Measurements from ENCODE around the gene RHBDL1.

The RHBDL1 gene

GRCh38 chr16:651844-652243, 23.6 kb upstream of the RHBDL1 start:
- DNase-seq (ENCODE audit: low read depth) = no peak
- no peak overlapping the region for H3K4me3 ChIP-seq (ENCODE audit: low read depth, low read length)

- H3K4me3 ChIP-seq (ENCODE audit: low read depth, low read length) = no peak overlapping the region
- DNase-seq (ENCODE audit: low read depth) = no peak
Measured at GRCh38 chr16:652454-653305, 22.8 kb upstream of the RHBDL1 start.

- no peak for DNase-seq (ENCODE audit: low read depth)
- no peak overlapping the region for H3K4me3 ChIP-seq (ENCODE audit: low read depth, low read length)
Measured at GRCh38 chr16:654034-654433, 21.4 kb upstream of the RHBDL1 start.

- H3K4me3 ChIP-seq (ENCODE audit: low read depth, low read length) = no peak overlapping the region
Measured at GRCh38 chr16:657487-657886, 18.0 kb upstream of the RHBDL1 start.

GRCh38 chr16:658679-659571, 16.5 kb upstream of the RHBDL1 start:
- no peak for DNase-seq (ENCODE audit: low read depth)
- no peak overlapping the region for H3K4me3 ChIP-seq (ENCODE audit: low read depth, low read length)

More at GRCh38 chr16:657487-657886, 18.0 kb upstream of the RHBDL1 start:
- DNase-seq (ENCODE audit: low read depth) = no peak

GRCh38 chr16:659618-660017, 15.9 kb upstream of the RHBDL1 start:
- no peak for DNase-seq (ENCODE audit: low read depth)
- no peak overlapping the region for H3K4me3 ChIP-seq (ENCODE audit: low read depth, low read length)

GRCh38 chr16:660132-660458, 15.4 kb upstream of the RHBDL1 start:
- no peak overlapping the region for H3K4me3 ChIP-seq (ENCODE audit: low read depth, low read length)

GRCh38 chr16:660459-661183, 14.8 kb upstream of the RHBDL1 start:
- H3K4me3 ChIP-seq (ENCODE audit: low read depth, low read length) = no peak overlapping the region
- peak; percentile 34 for DNase-seq (ENCODE audit: low read depth)

More at GRCh38 chr16:660132-660458, 15.4 kb upstream of the RHBDL1 start:
- DNase-seq (ENCODE audit: low read depth) = no peak

- DNase-seq (ENCODE audit: low read depth) = no peak
- H3K4me3 ChIP-seq (ENCODE audit: low read depth, low read length) = no peak overlapping the region
Measured at GRCh38 chr16:661184-661821, 14.2 kb upstream of the RHBDL1 start.

GRCh38 chr16:662095-662494, 13.4 kb upstream of the RHBDL1 start:
- H3K4me3 ChIP-seq (ENCODE audit: low read depth, low read length) = no peak overlapping the region
- no peak for DNase-seq (ENCODE audit: low read depth)

GRCh38 chr16:662597-662996, 12.9 kb upstream of the RHBDL1 start:
- H3K4me3 ChIP-seq (ENCODE audit: low read depth, low read length) = no peak overlapping the region
- no peak for DNase-seq (ENCODE audit: low read depth)

GRCh38 chr16:666572-666971, 8.9 kb upstream of the RHBDL1 start:
- no peak for DNase-seq (ENCODE audit: low read depth)
- no peak overlapping the region for H3K4me3 ChIP-seq (ENCODE audit: low read depth, low read length)

GRCh38 chr16:667113-667779, 8.2 kb upstream of the RHBDL1 start:
- H3K4me3 ChIP-seq (ENCODE audit: low read depth, low read length) = no peak overlapping the region
- DNase-seq (ENCODE audit: low read depth) = no peak

- peak; percentile 50 for DNase-seq (ENCODE audit: low read depth)
- peak within 1 kb of the TSS; percentile 96 for H3K4me3 ChIP-seq (ENCODE audit: low read depth, low read length)
Measured at GRCh38 chr16:667780-668518, 7.5 kb upstream of the RHBDL1 start, which contains the start of gene RHOT2. Gene RHOT2 (plus strand): TSS chr16:668132. CDS start chr16:668200, 68 bp downstream.

GRCh38 chr16:668519-669171, 6.8 kb upstream of the RHBDL1 start:
- DNase-seq (ENCODE audit: low read depth) = no peak

GRCh38 chr16:669666-670065, 5.8 kb upstream of the RHBDL1 start:
- no peak overlapping the region for H3K4me3 ChIP-seq (ENCODE audit: low read depth, low read length)
- DNase-seq (ENCODE audit: low read depth) = no peak

More at GRCh38 chr16:668519-669171, 6.8 kb upstream of the RHBDL1 start:
- peak overlapping the region; percentile 96 for H3K4me3 ChIP-seq (ENCODE audit: low read depth, low read length)

GRCh38 chr16:670485-671352, 4.8 kb upstream of the RHBDL1 start:
- no peak overlapping the region for H3K4me3 ChIP-seq (ENCODE audit: low read depth, low read length)
- DNase-seq (ENCODE audit: low read depth) = no peak

Data from skeletal muscle cell (primary cell).